IMR-90 (cell line): ENCODE data around the gene SCYGR8. TPM values are rescaled to one million over a fixed set of nuclear protein-coding genes. Genes with fewer than 3 reads are reported as not detected.

ENCODE experiments used
- ATAC-seq: fragments of 200-7000 bp; cut with Tn5 transposase; 2 replicates; pipeline ENCODE4 v1.9.1; 2020; ENCODE audit warnings: low read depth, mild to moderate bottlenecking, moderate library complexity
- BruUV-seq: library from RNA; stranded (reverse); fragments of 400-500 nt; replicated peaks from 2 replicates; lab custom pipeline; 2021; lab: Mats Ljungman, UMichigan
- CTCF ChIA-PET: fragments of 300-600 bp; formaldehyde crosslinking; extraction: SDS; loops from one replicate; lab custom pipeline; 2021; ENCODE audit warnings: antibody characterized with exemption; lab: Yijun Ruan, JAX
- POLR2A ChIA-PET: fragments of 300-600 bp; sonication (Branson Sonifier 250); formaldehyde crosslinking; loops from one replicate; lab custom pipeline; 2022; ENCODE audit warnings: antibody characterized with exemption; ENCODE audit not compliant: unreplicated experiment; lab: Charles Lee
- DNase-seq: peaks from one replicate; pipeline ENCODE4 v3.0.0; 2013
- H2AFZ ChIP-seq: replicated peaks from 2 replicates; pipeline ENCODE3; 2013; ENCODE audit warnings: low read length, mild to moderate bottlenecking; ENCODE audit not compliant: poor library complexity
- H2AK5ac ChIP-seq: 2 replicates; pipeline ENCODE4 v1.6.1; 2013; ENCODE audit warnings: low read depth, low read length, inconsistent platforms
- H2AK9ac ChIP-seq: replicated peaks from 2 replicates; pipeline ENCODE3; 2013; ENCODE audit warnings: mild to moderate bottlenecking, low read depth, low read length, moderate library complexity; ENCODE audit not compliant: poor library complexity
- H2BK120ac ChIP-seq: 2 replicates; pipeline ENCODE4 v1.6.1; 2013; ENCODE audit warnings: low read depth, low read length, inconsistent platforms
- H2BK15ac ChIP-seq: 3 replicates; pipeline ENCODE4 v1.6.1; 2013; ENCODE audit warnings: low read depth, low read length, inconsistent platforms
- H2BK20ac ChIP-seq: 2 replicates; pipeline ENCODE4 v1.6.1; 2013; ENCODE audit warnings: low read depth, mild to moderate bottlenecking, inconsistent platforms, low read length, moderate library complexity
- H2BK5ac ChIP-seq: 2 replicates; pipeline ENCODE4 v1.6.1; 2013; ENCODE audit warnings: mild to moderate bottlenecking, low read depth, low read length, inconsistent platforms; ENCODE audit not compliant: poor library complexity, severe bottlenecking
- H3K14ac ChIP-seq: replicated peaks from 2 replicates; pipeline ENCODE4 v1.6.1; 2013; ENCODE audit warnings: low read depth, low read length, inconsistent platforms
- H3K18ac ChIP-seq: 2 replicates; pipeline ENCODE4 v1.6.1; 2013; ENCODE audit warnings: low read depth, low read length, control low read depth
- H3K23ac ChIP-seq: 2 replicates; pipeline ENCODE4 v1.6.1; 2013; ENCODE audit warnings: low read depth, low read length, inconsistent platforms
- H3K27ac ChIP-seq: 2 replicates; pipeline ENCODE4 v1.5.1; 2013; ENCODE audit warnings: mild to moderate bottlenecking, control low read depth, low read length; ENCODE audit not compliant: insufficient read depth
- H3K27me3 ChIP-seq: 2 replicates; pipeline ENCODE4 v1.6.1; 2013; ENCODE audit warnings: low read length; ENCODE audit not compliant: control insufficient read depth, insufficient read depth
- H3K36me3 ChIP-seq: 2 replicates; pipeline ENCODE4 v1.6.1; 2013; ENCODE audit warnings: low read length, mixed read lengths; ENCODE audit not compliant: control insufficient read depth, insufficient read depth
- H3K4ac ChIP-seq: 2 replicates; pipeline ENCODE4 v1.6.1; 2013; ENCODE audit warnings: low read depth, low read length, inconsistent platforms
- H3K4me1 ChIP-seq: 2 replicates; pipeline ENCODE4 v1.6.1; 2013; ENCODE audit warnings: low read length, mixed read lengths; ENCODE audit not compliant: control insufficient read depth, insufficient read depth
- H3K4me2 ChIP-seq: 2 replicates; pipeline ENCODE4 v1.6.1; 2013; ENCODE audit warnings: low read depth, mild to moderate bottlenecking, control low read depth, low read length, moderate library complexity
- H3K4me3 ChIP-seq: 2 replicates; pipeline ENCODE4 v1.5.1; 2013; ENCODE audit warnings: low read depth, mild to moderate bottlenecking, control low read depth, low read length, moderate library complexity; ENCODE audit not compliant: insufficient read depth
- H3K56ac ChIP-seq: 2 replicates; pipeline ENCODE4 v1.6.1; 2013; ENCODE audit warnings: low read length, inconsistent platforms; ENCODE audit not compliant: insufficient read depth; ENCODE audit errors: extremely low read depth
- H3K79me1 ChIP-seq, 2 experiments: 2 replicates each; pipeline ENCODE4 v1.6.1; 2013; ENCODE audit warnings: low read length in 2 of 2, inconsistent platforms in 1 of 2, low read depth in 1 of 2
- H3K9ac ChIP-seq: 2 replicates; pipeline ENCODE4 v1.6.1; 2013; ENCODE audit warnings: low read depth, low read length, control low read depth
- H3K9me1 ChIP-seq: 2 replicates; pipeline ENCODE4 v1.6.1; 2013; ENCODE audit warnings: low read length, inconsistent platforms; ENCODE audit not compliant: insufficient read depth
- H3K9me3 ChIP-seq: 2 replicates; pipeline ENCODE4 v1.6.1; 2013; ENCODE audit warnings: low read length; ENCODE audit not compliant: control insufficient read depth, insufficient read depth
- H4K20me1 ChIP-seq: 2 replicates; pipeline ENCODE4 v1.6.1; 2013; ENCODE audit warnings: low read length, inconsistent platforms; ENCODE audit not compliant: insufficient read depth
- H4K5ac ChIP-seq: 2 replicates; pipeline ENCODE4 v1.6.1; 2013; ENCODE audit warnings: mild to moderate bottlenecking, low read depth, low read length, control low read depth
- H4K8ac ChIP-seq, 2 experiments: 2 replicates each; pipeline ENCODE4 v1.6.1; 2013; ENCODE audit warnings: low read depth in 2 of 2, low read length in 2 of 2, control low read depth in 1 of 2, inconsistent platforms in 1 of 2
- H4K91ac ChIP-seq: 2 replicates; pipeline ENCODE4 v1.6.1; 2013; ENCODE audit warnings: low read depth, low read length, inconsistent platforms; ENCODE audit not compliant: insufficient read depth
- CTCF ChIP-seq: conservative IDR thresholded peaks from 2 replicates; pipeline ENCODE4 v1.5.1; 2012; ENCODE audit warnings: mild to moderate bottlenecking, low read depth, low read length, improper control_type of control experiment
- ELK1 ChIP-seq: fragments of 150-350 bp; IDR thresholded peaks from 2 replicates; pipeline ENCODE4 v1.6.1; 2016; ENCODE audit warnings: low read depth, mild to moderate bottlenecking, low read length, moderate library complexity, borderline replicate concordance
- WGBS, 2 experiments: methylation state at CpG; one replicate each; pipeline versions ENCODE4 v1.1.5 to v1.1.7; 2013; ENCODE audit warnings: missing lambda C conversion rate in 2 of 2; ENCODE audit not compliant: insufficient read length in 1 of 2; ENCODE audit errors: extremely low coverage in 2 of 2; 5-methylcytosine and 5-hydroxymethylcytosine counted together
- dilution Hi-C: fragments of 300-500 bp; cut with HindIII; formaldehyde crosslinking; loops from one replicate; pipeline ENCODE4 v1.14.3; 2018; ENCODE audit warnings: low sequenced_read_pairs; ENCODE audit not compliant: unreplicated experiment
- in situ Hi-C: fragments of 300-500 bp; cut with MboI; formaldehyde crosslinking; loops from 3 replicates; pipeline ENCODE4 v1.14.3; 2019; ENCODE audit warnings: low sequenced_read_pairs, inconsistent platforms, mixed read lengths
- intact Hi-C: fragments of 100-400 bp; cut with micrococcal nuclease; formaldehyde crosslinking; loops from 2 replicates; pipeline ENCODE4 v1.10.0; 2022
- polyA plus RNA-seq, 3 experiments: library from polyadenylated mRNA; depleted of rRNA; stranded (reverse); fragments of >200 nt; gene quantifications; 2 replicates each; pipeline ENCODE4 v1.2.3, GENCODE V29; 2012; ENCODE audit warnings: low replicate concordance in 1 of 3
- total RNA-seq: library from RNA; depleted of rRNA; stranded (reverse); fragments of >200 nt; gene quantifications from 2 replicates; pipeline ENCODE4 v1.2.3, GENCODE V29; 2012

The SCYGR8 gene
- total and polyA plus RNA-seq, 2 of the 4 experiments (the other 2 are of a cell fraction): not detected

GRCh38 chr2:227713291-227713690 lies 32.4 kb upstream of the SCYGR8 start:
- in situ Hi-C loops (no loop called here), intact Hi-C loops (no loop called here), dilution Hi-C loops (no loop called here)
- H3K9me1 ChIP-seq: no peaks in the 10 kb centered on the region
- DNase-seq (no peak), ATAC-seq (no peak)
- no peaks in the 10 kb centered on the region for H4K20me1 ChIP-seq
- H3K4me2 ChIP-seq: no peak overlapping the region
- no peak overlapping the region for H4K8ac ChIP-seq
- H3K36me3 ChIP-seq: no peaks in the 10 kb centered on the region
- H3K14ac ChIP-seq: no peak overlapping the region
- no peak overlapping the region for H2BK15ac ChIP-seq
- TF ChIP-seq CTCF (no peak), ELK1 (no peak)
- H3K18ac ChIP-seq: no peak overlapping the region
- no CpG with 5 or more reads among the region's 1 CpG for WGBS, 2 experiments
- no peak overlapping the region for H4K5ac ChIP-seq
- CTCF ChIA-PET: no interaction called here
- no peaks in the 10 kb centered on the region for H3K79me1 ChIP-seq
- H2AK9ac ChIP-seq: no peak overlapping the region
- no peak overlapping the region for H2AFZ ChIP-seq
- BruUV-seq: no TSS peak
- H3K27me3 ChIP-seq: peaks cover 2% of the 10 kb centered on the region; the same call in 1 of the 2 replicates
- H3K27ac ChIP-seq: no peak overlapping the region
- no peak overlapping the region for H3K56ac ChIP-seq
- H4K91ac ChIP-seq: no peak overlapping the region
- no peak overlapping the region for H2BK120ac ChIP-seq
- H3K4me3 ChIP-seq: no peak overlapping the region
- POLR2A ChIA-PET: no interaction called here
- no peak overlapping the region for H2BK20ac ChIP-seq
- H3K23ac ChIP-seq: no peak overlapping the region
- no peaks in the 10 kb centered on the region for H3K4me1 ChIP-seq
- no peak overlapping the region for H2BK5ac ChIP-seq
- H2AK5ac ChIP-seq: no peak overlapping the region
- no peak overlapping the region for H3K9ac ChIP-seq
- no peaks in the 10 kb centered on the region for H3K9me3 ChIP-seq
- H3K4ac ChIP-seq: no peak overlapping the region
